Esophagus squamous epithelium (tissue), 5 donors: Measurements from ENCODE around the gene KL. TPM values are rescaled to one million over a fixed set of nuclear protein-coding genes. Genes with fewer than 3 reads are reported as not detected.

Experiments
- DNase-seq: peaks from one replicate; lab custom pipeline; 2025; lab: John Stamatoyannopoulos, UW
- H3K27ac ChIP-seq, 4 donors: fragments of 200-600 bp; sonication (generic); one replicate each; pipeline ENCODE4 v1.5.1; 2016 to 2019; ENCODE audit warnings: mild to moderate bottlenecking in 1 of 4
- H3K27me3 ChIP-seq, 4 donors: fragments of 200-600 bp; sonication (generic); 1 replicate in 3 of 4; 2 replicates in 1 of 4; pipeline versions ENCODE4 v1.5.1 to v1.6.0; 2017 to 2021; ENCODE audit warnings: antibody characterized with exemption in 1 of 4
- H3K36me3 ChIP-seq, 3 donors: fragments of 200-600 bp; sonication (generic); one replicate each; pipeline ENCODE4 v1.5.1; 2016 to 2019
- H3K4me1 ChIP-seq, 3 donors: fragments of 200-600 bp; sonication (generic); one replicate each; pipeline ENCODE4 v1.5.1; 2017 to 2019
- H3K4me3 ChIP-seq, 4 donors: fragments of 200-600 bp; sonication (generic); 1 replicate in 3 of 4; 2 replicates in 1 of 4; pipeline ENCODE4 v1.5.1; 2016 to 2019; ENCODE audit warnings: mild to moderate bottlenecking in 2 of 4, moderate library complexity in 1 of 4
- H3K9me3 ChIP-seq, 3 donors: fragments of 200-600 bp; sonication (generic); one replicate each; pipeline ENCODE4 v1.5.1; 2016 to 2019
- CTCF ChIP-seq, 6 experiments: fragments of 450-650 bp in 4 of 6; fragments of 200-600 bp in 2 of 6; sonication (generic) in 2 of 6; IDR thresholded peaks; one replicate each; pipeline ENCODE4 v1.5.1; 2016 to 2019; ENCODE audit warnings: antibody characterized with exemption in 6 of 6, mild to moderate bottlenecking in 4 of 6, moderate library complexity in 4 of 6
- POLR2A ChIP-seq, 4 donors: fragments of 450-650 bp; IDR thresholded peaks; one replicate each; pipeline ENCODE4 v1.6.1; 2017; ENCODE audit warnings: antibody characterized with exemption in 4 of 4, mild to moderate bottlenecking in 4 of 4, moderate library complexity in 3 of 4
- WGBS, 2 donors: methylation state at CpG; one replicate each; pipeline ENCODE4 v1.1.5; 2018; 5-methylcytosine and 5-hydroxymethylcytosine counted together
- intact Hi-C: fragments of 100-400 bp; cut with DNase I; formaldehyde crosslinking; loops from one replicate; pipeline ENCODE4 v1.15.0; 2022
- total RNA-seq, 4 donors: library from RNA; depleted of rRNA; stranded (reverse); fragments of >200 nt; gene quantifications; one replicate each; pipeline ENCODE4 v1.1.0, GENCODE V29; 2016
- donor health status: DM: yes; HTN: yes; CAD: no.

The KL gene
- total RNA-seq, 4 donors from 2014 or later: 0.11 to 1.1 (median 0.82) TPM

DNA sequence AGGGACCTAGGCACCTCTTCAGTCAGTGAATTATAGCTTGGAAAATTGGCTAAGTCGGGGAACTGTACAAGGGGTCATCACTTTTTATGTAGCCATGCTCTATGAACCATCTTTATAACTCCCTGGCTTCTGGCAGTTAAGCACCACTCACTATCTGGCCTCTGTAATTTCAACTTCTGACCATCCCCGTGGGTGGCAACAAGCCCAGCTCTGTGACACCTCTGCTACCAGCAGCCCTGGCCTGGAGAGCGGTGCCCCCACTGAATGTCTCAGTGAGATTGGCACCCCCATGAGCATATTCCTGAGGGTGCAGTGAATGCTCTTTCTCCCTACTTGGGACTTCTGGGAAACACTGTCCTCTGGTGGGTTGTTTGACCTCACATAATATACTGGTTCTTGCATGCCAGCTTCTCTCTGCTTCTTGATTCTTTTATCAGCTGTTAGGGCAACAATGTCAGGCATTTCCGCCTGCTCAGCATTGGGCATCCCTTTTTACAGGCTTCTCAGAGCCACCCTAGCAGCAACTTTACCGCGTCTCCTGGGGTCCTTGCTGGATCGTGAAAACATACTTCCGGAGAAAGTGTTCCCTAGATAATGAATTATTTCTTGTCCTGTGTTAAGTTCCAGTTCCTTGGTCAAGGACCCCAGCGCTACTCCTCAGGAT, 10.4 kb downstream of the KL start:
- 94 to 95% methylated on average over 8 to 9 of the region's 9 CpGs for WGBS, 2 donors

DNA sequence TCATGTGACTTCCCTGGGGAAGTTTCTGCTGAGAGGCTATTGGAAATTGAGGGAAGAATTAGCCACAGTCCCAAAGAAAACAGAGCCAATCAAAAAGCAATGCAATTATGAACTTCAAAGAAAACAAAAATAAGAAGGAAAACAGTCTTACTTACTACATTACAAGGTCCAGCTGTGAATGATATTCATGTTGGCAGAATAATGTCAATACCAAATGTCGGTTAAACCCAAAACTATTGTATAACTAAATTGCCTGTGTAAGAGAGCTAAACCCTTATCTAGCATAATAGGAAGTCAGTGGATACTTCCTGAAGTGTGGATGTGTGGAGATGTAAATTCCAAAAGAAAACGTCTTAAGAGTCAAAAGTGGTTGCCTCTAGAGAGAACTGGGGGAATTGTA, 12.4 kb downstream of the KL start:
- H3K4me1 ChIP-seq: no peaks in the 10 kb centered on the region
- TF ChIP-seq CTCF (IDR thresholded peaks at IDR 0.05) (no peak), POLR2A (IDR thresholded peaks at IDR 0.05) (no peak)
- no peaks in the 10 kb centered on the region for H3K36me3 ChIP-seq
- no peak for DNase-seq
- H3K4me3 ChIP-seq: no peak overlapping the region
- H3K9me3 ChIP-seq: no peaks in the 10 kb centered on the region
- intact Hi-C loops: no loop called here
- no peak overlapping the region for H3K27ac ChIP-seq
- H3K27me3 ChIP-seq: no peaks in the 10 kb centered on the region
- 62 to 74% methylated on average over 2 of the region's 2 CpGs for WGBS, 2 donors

More for the DNA sequence above, 10.4 kb downstream of the KL start:
- DNase-seq: no peak
- H3K27me3 ChIP-seq: no peaks in the 10 kb centered on the region
- H3K36me3 ChIP-seq: no peaks in the 10 kb centered on the region
- H3K27ac ChIP-seq: no peak overlapping the region
- H3K4me1 ChIP-seq: no peaks in the 10 kb centered on the region
- TF ChIP-seq CTCF (IDR thresholded peaks at IDR 0.05) (no peak), POLR2A (IDR thresholded peaks at IDR 0.05) (no peak)
- intact Hi-C loops: no loop called here
- no peak overlapping the region for H3K4me3 ChIP-seq
- no peaks in the 10 kb centered on the region for H3K9me3 ChIP-seq

- no peaks in the 10 kb centered on the region for H3K9me3 ChIP-seq
- no peaks in the 10 kb centered on the region for H3K4me1 ChIP-seq
- no peaks in the 10 kb centered on the region for H3K27me3 ChIP-seq
- TF ChIP-seq CTCF (IDR thresholded peaks at IDR 0.05) (no peak), POLR2A (IDR thresholded peaks at IDR 0.05) (no peak)
- 82 to 85% methylated on average over 4 of the region's 4 CpGs for WGBS, 2 donors
- intact Hi-C loops: no loop called here
- no peak overlapping the region for H3K27ac ChIP-seq
- no peak for DNase-seq
- H3K4me3 ChIP-seq: no peak overlapping the region
- no peaks in the 10 kb centered on the region for H3K36me3 ChIP-seq
Measured at GRCh38 chr13:33031277-33031676, 15.1 kb downstream of the KL start.

DNA sequence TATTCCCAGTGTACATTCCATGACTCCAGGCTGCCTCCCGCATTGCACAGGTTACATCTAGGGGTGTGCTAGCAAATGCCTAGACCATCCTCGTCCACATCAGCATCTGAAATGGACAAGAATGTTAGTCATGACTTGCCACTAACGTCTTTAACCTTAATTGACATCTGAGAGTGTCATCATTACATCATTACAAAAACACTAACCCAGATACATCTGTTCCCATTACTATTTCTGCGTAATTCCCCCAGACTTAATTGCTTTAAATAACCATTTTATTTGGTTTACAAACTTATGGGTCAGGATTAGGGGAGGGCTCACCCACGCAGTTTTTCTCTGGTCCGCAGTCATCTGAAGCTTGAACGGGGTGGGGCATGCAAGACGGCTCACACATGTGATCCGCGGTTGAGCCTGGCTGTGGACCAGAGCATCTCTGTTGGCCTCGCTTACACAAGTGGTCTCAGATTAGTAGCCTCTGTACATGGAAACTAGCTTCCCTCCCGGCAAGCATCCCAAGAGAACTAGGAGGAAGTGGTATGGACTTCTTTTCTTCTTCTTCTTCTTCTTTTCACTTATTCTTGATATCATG, 15.9 kb downstream of the KL start:
- Histone ChIP-seq H3K4me1 (no peaks in the 10 kb centered on the region), H3K4me3 (no peak overlapping the region), H3K9me3 (no peaks in the 10 kb centered on the region), H3K27ac (no peak overlapping the region), H3K27me3 (no peaks in the 10 kb centered on the region), H3K36me3 (no peaks in the 10 kb centered on the region)
- no peak for TF ChIP-seq CTCF (IDR thresholded peaks at IDR 0.05)
- no peak for TF ChIP-seq POLR2A (IDR thresholded peaks at IDR 0.05)
- intact Hi-C loops: no loop called here
- no peak for DNase-seq
- WGBS, 2 donors: 80 to 82% methylated on average over 11 to 12 of the region's 12 CpGs

DNA sequence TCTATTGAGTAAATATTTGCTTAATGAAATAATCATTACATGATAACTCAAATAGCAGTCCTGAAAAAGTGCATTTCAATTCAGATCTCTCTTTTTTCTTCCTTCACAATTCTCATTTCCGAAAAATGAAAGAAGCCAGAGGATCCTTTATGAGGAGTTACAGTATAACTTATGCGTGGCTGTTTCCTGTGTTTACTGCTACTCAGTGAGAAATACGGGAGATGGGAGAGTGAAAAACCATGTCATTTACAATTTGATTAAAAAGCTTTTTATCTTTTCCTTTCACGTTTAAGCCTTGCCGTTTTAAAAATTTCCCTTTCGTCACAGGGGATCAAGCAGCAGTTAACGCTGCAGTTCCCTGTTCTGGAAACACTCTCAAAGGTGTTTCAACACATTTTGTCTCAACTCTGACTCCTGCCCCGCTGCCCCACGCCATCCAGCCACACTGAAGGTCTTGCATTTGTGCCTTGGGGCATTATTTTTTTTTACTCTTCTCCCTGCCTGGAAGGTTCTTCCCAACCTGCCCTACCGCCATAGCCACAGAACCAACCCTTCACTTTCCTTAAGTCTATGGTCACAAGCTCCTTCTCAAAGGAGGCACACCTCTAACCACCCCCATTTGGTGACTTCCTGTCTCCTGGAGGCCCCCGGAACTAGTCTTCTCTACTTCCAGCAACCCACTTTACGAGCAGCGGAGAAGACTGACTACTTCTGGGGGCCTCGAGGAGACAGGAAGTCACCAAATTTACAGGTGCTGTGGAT, 17.0 kb downstream of the KL start:
- no peaks in the 10 kb centered on the region for H3K9me3 ChIP-seq
- no peaks in the 10 kb centered on the region for H3K4me1 ChIP-seq
- TF ChIP-seq POLR2A (IDR thresholded peaks at IDR 0.05) (no peak), CTCF (IDR thresholded peaks at IDR 0.05) (no peak)
- WGBS, 2 donors: 58 to 62% methylated on average over 14 of the region's 14 CpGs
- no peaks in the 10 kb centered on the region for H3K27me3 ChIP-seq
- H3K4me3 ChIP-seq: peak overlapping the region in 2 of 4 donors; percentile 8 to 9
- no peak for DNase-seq
- intact Hi-C loops: no loop called here
- H3K27ac ChIP-seq: no peak overlapping the region
- no peaks in the 10 kb centered on the region for H3K36me3 ChIP-seq
